ENCODE results near the gene ST6GALNAC1. TPM values are rescaled to one million over a fixed set of nuclear protein-coding genes. Genes with fewer than 3 reads are reported as not detected.

ST6GALNAC1 gene
- total and polyA plus RNA-seq, 2 of the 4 experiments (the other 2 are of a cell fraction), result not detected

GRCh38 chr17:76646712-76647111, 3.2 kb upstream of the ST6GALNAC1 start:
- H2BK5ac ChIP-seq (ENCODE audit: low read depth, low read length, poor library complexity, severe bottlenecking), result no peak overlapping the region
- DNase-seq, result no peak
- H3K9me1 ChIP-seq (ENCODE audit: insufficient read depth, low read length), result no peaks in the 10 kb centered on the region
- no peak overlapping the region for H3K14ac ChIP-seq (replicated peaks; ENCODE audit: low read depth, low read length)
- H4K5ac ChIP-seq (ENCODE audit: low read depth, low read length), result no peak overlapping the region
- no peak overlapping the region for H2BK120ac ChIP-seq (ENCODE audit: low read depth, low read length)
- no peak overlapping the region for H3K4me3 ChIP-seq (ENCODE audit: insufficient read depth, low read depth, low read length)
- no peak overlapping the region for H4K91ac ChIP-seq (ENCODE audit: insufficient read depth, low read depth, low read length)
- dilution Hi-C loops (cut with HindIII; ENCODE audit: low sequenced_read_pairs, unreplicated experiment) (no loop called here), intact Hi-C loops (cut with micrococcal nuclease) (no loop called here), in situ Hi-C loops (cut with MboI; ENCODE audit: low sequenced_read_pairs) (no loop called here)
- no peak for ATAC-seq (ENCODE audit: low read depth)
- no peak overlapping the region for H3K4ac ChIP-seq (ENCODE audit: low read depth, low read length)
- H2AK5ac ChIP-seq (ENCODE audit: low read depth, low read length), result no peak overlapping the region
- peaks cover 2% of the 10 kb centered on the region for H3K9me3 ChIP-seq (ENCODE audit: control insufficient read depth, insufficient read depth, low read length)
- TF ChIP-seq MAZ (IDR thresholded peaks at IDR 0.05; ENCODE audit: borderline replicate concordance, low read depth, low read length) (no peak), CTCF (conservative IDR thresholded peaks at IDR 0.05; ENCODE audit: low read depth, low read length) (no peak), CHD1 (IDR thresholded peaks at IDR 0.05; ENCODE audit: low read depth, low read length) (no peak), CEBPB (IDR thresholded peaks at IDR 0.05; ENCODE audit: low read depth, low read length) (no peak), ELK1 (IDR thresholded peaks at IDR 0.05; ENCODE audit: borderline replicate concordance, low read depth, low read length) (no peak), FOS (IDR thresholded peaks at IDR 0.05; ENCODE audit: low read depth, low read length) (no peak)
- H2BK20ac ChIP-seq (ENCODE audit: low read depth, low read length), result no peak overlapping the region
- H3K23ac ChIP-seq (ENCODE audit: low read depth, low read length), result no peak overlapping the region
- H3K18ac ChIP-seq (ENCODE audit: low read depth, low read length), result no peak overlapping the region
- ChIA-PET CTCF (no interaction called here), POLR2A (ENCODE audit: unreplicated experiment) (no interaction called here)
- no peak overlapping the region for H2BK15ac ChIP-seq (ENCODE audit: low read depth, low read length)
- no CpG with 5 or more reads among the region's 1 CpG for WGBS, 2 experiments (ENCODE audit: extremely low coverage in 2 of 2, insufficient read length in 1 of 2)
- no peak overlapping the region for H3K4me2 ChIP-seq (ENCODE audit: low read depth, low read length)
- no peak overlapping the region for H3K9ac ChIP-seq (ENCODE audit: low read depth, low read length)
- H3K27ac ChIP-seq (ENCODE audit: insufficient read depth, low read length), result no peak overlapping the region
- H4K20me1 ChIP-seq (ENCODE audit: insufficient read depth, low read length), result no peaks in the 10 kb centered on the region
- no peak overlapping the region for H4K8ac ChIP-seq (ENCODE audit: low read depth in 2 of 2, low read length in 2 of 2)
- H3K27me3 ChIP-seq (ENCODE audit: control insufficient read depth, insufficient read depth, low read length), result peaks cover 24% of the 10 kb centered on the region
- no peak overlapping the region for H2AK9ac ChIP-seq (replicated peaks; ENCODE audit: low read depth, low read length, poor library complexity)
- H2AFZ ChIP-seq (replicated peaks; ENCODE audit: low read length, poor library complexity), result no peak overlapping the region
- H3K36me3 ChIP-seq (ENCODE audit: control insufficient read depth, insufficient read depth, low read length), result no peaks in the 10 kb centered on the region
- no peaks in the 10 kb centered on the region for H3K4me1 ChIP-seq (ENCODE audit: control insufficient read depth, insufficient read depth, low read length)
- no peaks in the 10 kb centered on the region for H3K79me1 ChIP-seq (ENCODE audit: low read depth in 1 of 2, low read length in 2 of 2)
- no TSS peak for BruUV-seq (replicated peaks)
- no peak overlapping the region for H3K56ac ChIP-seq (ENCODE audit: extremely low read depth, insufficient read depth, low read length)
